Cardiac muscle cell (in vitro differentiated cells and primary cell): ENCODE data around the gene AGXT. TPM values are rescaled to one million over a fixed set of nuclear protein-coding genes. Genes with fewer than 3 reads are reported as not detected.

Source experiments
- DNase-seq, 2 donors: peaks; one replicate each; pipeline versions ENCODE4 v3.0.0 to v3.0.0-alpha.2; 2010 to 2017; ENCODE audit warnings: low read depth in 1 of 2, low spot score in 1 of 2
- H3K27ac ChIP-seq: fragments of 200-600 bp; sonication (generic); 2 replicates; pipeline ENCODE4 v1.5.1; 2016
- H3K27me3 ChIP-seq: fragments of 200-600 bp; sonication (generic); 2 replicates; pipeline ENCODE4 v1.6.0; 2016; ENCODE audit warnings: control low read depth
- H3K36me3 ChIP-seq: fragments of 200-600 bp; sonication (generic); 2 replicates; pipeline ENCODE4 v1.5.1; 2016; ENCODE audit warnings: control low read depth
- H3K4me1 ChIP-seq: fragments of 200-600 bp; sonication (generic); 2 replicates; pipeline ENCODE4 v1.8.1; 2017; ENCODE audit warnings: low read depth, mild to moderate bottlenecking, mixed run types
- H3K4me3 ChIP-seq: fragments of 200-600 bp; sonication (generic); 2 replicates; pipeline ENCODE4 v1.5.1; 2016; ENCODE audit warnings: mild to moderate bottlenecking
- H3K9me3 ChIP-seq: fragments of 200-600 bp; sonication (generic); 2 replicates; pipeline ENCODE4 v1.5.1; 2017; ENCODE audit warnings: low read depth, mild to moderate bottlenecking, control low read depth
- polyA plus RNA-seq: library from polyadenylated mRNA; unstranded; fragments of >200 nt; fragmentation: Nextera tagmentation; extraction: Ambion mirVana; gene quantifications from 2 replicates; pipeline ENCODE4 v1.2.1, GENCODE V29; 2016
- total RNA-seq: library from RNA; depleted of rRNA; stranded (reverse); fragments of >200 nt; gene quantifications from 2 replicates; pipeline ENCODE4 v1.2.3, GENCODE V29; 2016
- TF ChIP-seq, protein P1 (sequence below): IDR thresholded peaks from 2 replicates; pipeline ENCODE4 v1.5.1; 2012; ENCODE audit warnings: low read depth, mild to moderate bottlenecking, low read length

Gene AGXT
- total and polyA plus RNA-seq, 2 experiments from 2014 or later: 0.06 to 0.75 TPM

GRCh38 chr2:240919786-240920782 is 51.5 kb downstream of the AGXT start:
- Histone ChIP-seq H3K4me1 (no peaks in the 10 kb centered on the region), H3K9me3 (no peaks in the 10 kb centered on the region), H3K27ac (no peak overlapping the region), H3K4me3 (no peak overlapping the region), H3K27me3 (peaks cover 19% of the 10 kb centered on the region), H3K36me3 (no peaks in the 10 kb centered on the region)
- no peak for DNase-seq
- TF ChIP-seq, protein P1, sequence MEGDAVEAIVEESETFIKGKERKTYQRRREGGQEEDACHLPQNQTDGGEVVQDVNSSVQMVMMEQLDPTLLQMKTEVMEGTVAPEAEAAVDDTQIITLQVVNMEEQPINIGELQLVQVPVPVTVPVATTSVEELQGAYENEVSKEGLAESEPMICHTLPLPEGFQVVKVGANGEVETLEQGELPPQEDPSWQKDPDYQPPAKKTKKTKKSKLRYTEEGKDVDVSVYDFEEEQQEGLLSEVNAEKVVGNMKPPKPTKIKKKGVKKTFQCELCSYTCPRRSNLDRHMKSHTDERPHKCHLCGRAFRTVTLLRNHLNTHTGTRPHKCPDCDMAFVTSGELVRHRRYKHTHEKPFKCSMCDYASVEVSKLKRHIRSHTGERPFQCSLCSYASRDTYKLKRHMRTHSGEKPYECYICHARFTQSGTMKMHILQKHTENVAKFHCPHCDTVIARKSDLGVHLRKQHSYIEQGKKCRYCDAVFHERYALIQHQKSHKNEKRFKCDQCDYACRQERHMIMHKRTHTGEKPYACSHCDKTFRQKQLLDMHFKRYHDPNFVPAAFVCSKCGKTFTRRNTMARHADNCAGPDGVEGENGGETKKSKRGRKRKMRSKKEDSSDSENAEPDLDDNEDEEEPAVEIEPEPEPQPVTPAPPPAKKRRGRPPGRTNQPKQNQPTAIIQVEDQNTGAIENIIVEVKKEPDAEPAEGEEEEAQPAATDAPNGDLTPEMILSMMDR: no peak

- Histone ChIP-seq H3K27ac (no peak overlapping the region), H3K4me1 (no peaks in the 10 kb centered on the region), H3K27me3 (peaks cover 12% of the 10 kb centered on the region), H3K9me3 (no peaks in the 10 kb centered on the region), H3K4me3 (no peak overlapping the region), H3K36me3 (no peaks in the 10 kb centered on the region)
- DNase-seq: no peak
- TF ChIP-seq, protein P1: no peak
These were observed 52.2 kb downstream of the AGXT start for GRCh38 chr2:240920783-240921231.

DNA sequence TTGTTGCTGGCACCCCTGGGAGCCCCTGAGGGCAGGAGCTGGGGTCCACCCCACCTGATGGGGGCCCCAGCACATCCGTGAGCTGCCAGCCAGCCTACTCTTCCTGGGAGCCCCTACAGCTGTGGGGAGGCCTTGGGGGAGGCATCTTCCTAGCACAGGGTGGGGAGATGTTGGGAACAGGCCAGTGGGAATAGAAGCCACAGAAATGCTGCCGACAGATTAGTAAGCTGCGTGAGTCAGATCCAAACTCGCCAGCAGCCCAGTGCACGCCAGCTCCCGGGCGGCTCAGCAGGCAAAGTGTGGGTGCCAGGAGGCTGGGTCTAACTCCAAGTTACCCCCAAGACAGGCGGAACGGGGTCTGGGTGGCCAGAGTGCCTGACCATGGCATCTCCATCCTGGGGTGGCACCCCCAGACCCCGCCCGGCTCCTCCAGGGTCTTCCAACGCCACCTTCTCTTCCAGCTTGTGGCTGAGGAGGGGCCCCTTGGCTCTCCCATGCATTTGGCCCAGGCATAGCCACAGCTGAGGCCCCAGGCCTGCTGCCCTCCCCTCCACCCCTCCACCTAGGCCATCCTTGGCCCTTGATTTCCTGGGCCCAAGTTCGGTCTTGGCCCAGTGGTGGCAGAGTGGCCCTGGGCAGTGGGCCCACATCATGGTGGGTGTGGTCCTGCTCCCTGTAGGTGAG is 52.8 kb downstream of the AGXT start:
- H3K27me3 ChIP-seq: peaks cover 8% of the 10 kb centered on the region
- no peaks in the 10 kb centered on the region for H3K4me1 ChIP-seq
- no peak overlapping the region for H3K27ac ChIP-seq
- TF ChIP-seq, protein P1: no peak
- H3K36me3 ChIP-seq: no peaks in the 10 kb centered on the region
- peak in 1 of 2 donors; percentile 93 for DNase-seq
- no peak overlapping the region for H3K4me3 ChIP-seq
- H3K9me3 ChIP-seq: no peaks in the 10 kb centered on the region

GRCh38 chr2:240921995-240922244 is 53.3 kb downstream of the AGXT start:
- TF ChIP-seq, protein P1: no peak
- H3K27ac ChIP-seq: no peak overlapping the region

DNA sequence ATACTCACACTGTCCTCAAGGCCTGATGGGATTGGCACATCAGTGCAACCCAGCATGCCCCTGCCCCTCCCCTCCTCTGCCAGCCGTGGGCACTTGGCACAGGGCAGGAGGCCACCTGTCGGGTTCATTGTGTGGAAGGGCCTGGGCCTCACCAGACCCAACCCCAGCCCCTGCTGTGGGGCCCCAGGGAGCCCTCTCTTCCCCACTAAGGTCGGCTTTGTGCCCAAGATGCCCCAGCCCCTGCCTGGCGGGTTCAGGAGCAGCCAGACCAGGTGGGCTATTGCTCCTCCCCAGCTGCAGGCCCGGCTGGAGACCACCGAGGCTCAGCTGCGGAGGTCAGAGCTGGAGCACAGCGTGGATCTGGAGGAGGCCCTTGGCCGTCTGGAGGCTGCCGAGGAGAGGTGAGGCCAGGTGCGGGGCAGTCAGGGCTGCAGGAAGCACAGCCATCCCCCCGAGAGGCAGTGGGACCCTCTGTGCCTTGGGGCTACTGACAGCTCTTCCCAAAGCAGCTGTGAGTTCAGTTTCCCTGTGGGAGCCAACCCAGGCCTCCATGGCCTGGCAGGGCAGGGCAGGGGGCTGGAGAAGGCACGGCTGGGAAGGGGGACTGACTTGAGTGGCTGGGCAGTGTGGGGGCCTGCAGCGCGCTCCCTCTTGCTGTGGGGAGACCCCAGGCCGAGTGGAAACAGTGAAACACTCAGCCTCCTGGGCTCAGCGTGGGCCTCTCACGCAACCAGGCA is 53.8 kb downstream of the AGXT start:
- no peak overlapping the region for H3K4me3 ChIP-seq
- H3K27me3 ChIP-seq: no peaks in the 10 kb centered on the region
- no peak for DNase-seq
- no peak overlapping the region for H3K27ac ChIP-seq
- H3K36me3 ChIP-seq: no peaks in the 10 kb centered on the region
- no peaks in the 10 kb centered on the region for H3K4me1 ChIP-seq
- TF ChIP-seq, protein P1: no peak
- H3K9me3 ChIP-seq: no peaks in the 10 kb centered on the region

More at GRCh38 chr2:240921995-240922244, 53.3 kb downstream of the AGXT start:
- H3K27me3 ChIP-seq: peaks cover 4% of the 10 kb centered on the region
- H3K4me1 ChIP-seq: no peaks in the 10 kb centered on the region
- H3K4me3 ChIP-seq: no peak overlapping the region
- H3K9me3 ChIP-seq: no peaks in the 10 kb centered on the region
- no peak for DNase-seq
- no peaks in the 10 kb centered on the region for H3K36me3 ChIP-seq
